ENCODE measurements around the gene ADGRF1.

DNA sequence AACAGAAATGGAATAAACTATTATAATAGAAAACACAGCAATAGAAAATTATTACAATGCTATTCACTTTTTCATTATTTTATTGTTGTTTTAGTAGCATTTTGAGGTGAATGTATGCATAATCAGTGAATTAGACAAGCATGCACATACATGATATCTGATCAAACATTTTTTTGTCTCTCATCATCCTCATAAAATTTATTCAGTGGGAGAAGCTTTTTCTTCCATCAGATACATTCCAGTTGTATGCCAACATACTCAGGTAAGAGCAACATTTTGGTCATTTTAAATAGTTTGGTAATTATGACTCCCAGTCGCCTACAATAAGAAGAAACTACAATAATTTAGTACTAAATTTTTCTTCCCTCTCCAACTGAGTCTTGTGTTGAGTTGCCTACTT, 44.5 kb downstream of the ADGRF1 start:
- TF ChIP-seq, protein P1, sequence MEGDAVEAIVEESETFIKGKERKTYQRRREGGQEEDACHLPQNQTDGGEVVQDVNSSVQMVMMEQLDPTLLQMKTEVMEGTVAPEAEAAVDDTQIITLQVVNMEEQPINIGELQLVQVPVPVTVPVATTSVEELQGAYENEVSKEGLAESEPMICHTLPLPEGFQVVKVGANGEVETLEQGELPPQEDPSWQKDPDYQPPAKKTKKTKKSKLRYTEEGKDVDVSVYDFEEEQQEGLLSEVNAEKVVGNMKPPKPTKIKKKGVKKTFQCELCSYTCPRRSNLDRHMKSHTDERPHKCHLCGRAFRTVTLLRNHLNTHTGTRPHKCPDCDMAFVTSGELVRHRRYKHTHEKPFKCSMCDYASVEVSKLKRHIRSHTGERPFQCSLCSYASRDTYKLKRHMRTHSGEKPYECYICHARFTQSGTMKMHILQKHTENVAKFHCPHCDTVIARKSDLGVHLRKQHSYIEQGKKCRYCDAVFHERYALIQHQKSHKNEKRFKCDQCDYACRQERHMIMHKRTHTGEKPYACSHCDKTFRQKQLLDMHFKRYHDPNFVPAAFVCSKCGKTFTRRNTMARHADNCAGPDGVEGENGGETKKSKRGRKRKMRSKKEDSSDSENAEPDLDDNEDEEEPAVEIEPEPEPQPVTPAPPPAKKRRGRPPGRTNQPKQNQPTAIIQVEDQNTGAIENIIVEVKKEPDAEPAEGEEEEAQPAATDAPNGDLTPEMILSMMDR (IDR thresholded peaks at IDR 0.05): no peak
- TF ChIP-seq POLR2A (IDR thresholded peaks at IDR 0.05; ENCODE audit: low read depth): no peak

All from esophagus muscularis mucosa (tissue), 3 donors.